ENCODE data around the gene TBXA2R. TPM values are rescaled to one million over a fixed set of nuclear protein-coding genes. Genes with fewer than 3 reads are reported as not detected.

The TBXA2R gene
- total and polyA plus RNA-seq, 5 donors from 2014 or later: 0.19 to 1.7 (median 0.73) TPM; not detected in 1

DNA sequence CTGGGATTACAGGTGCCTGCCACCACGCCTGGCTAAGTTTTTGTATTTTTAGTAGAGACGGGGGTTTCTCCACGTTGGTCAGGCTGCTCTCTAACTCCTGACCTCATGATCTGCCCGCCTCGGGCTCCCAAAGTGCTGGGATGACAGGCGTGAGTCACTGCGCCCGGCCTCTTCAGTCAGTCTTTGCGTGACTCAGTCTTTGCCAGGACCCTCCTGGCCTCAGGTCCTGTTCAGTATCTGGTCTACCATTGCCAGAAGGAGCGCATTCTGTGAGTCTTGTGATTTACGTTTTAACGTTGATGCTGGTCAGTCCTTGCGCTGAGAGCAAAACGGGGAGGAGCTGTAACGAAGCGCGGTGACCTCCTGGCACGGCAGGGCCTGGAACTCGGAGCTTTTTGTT, 41.5 kb downstream of the TBXA2R start:
- H3K27me3 Mint-ChIP-seq: peaks cover 4% of the 10 kb centered on the region
- no peak overlapping the region for H3K27ac Mint-ChIP-seq

DNA sequence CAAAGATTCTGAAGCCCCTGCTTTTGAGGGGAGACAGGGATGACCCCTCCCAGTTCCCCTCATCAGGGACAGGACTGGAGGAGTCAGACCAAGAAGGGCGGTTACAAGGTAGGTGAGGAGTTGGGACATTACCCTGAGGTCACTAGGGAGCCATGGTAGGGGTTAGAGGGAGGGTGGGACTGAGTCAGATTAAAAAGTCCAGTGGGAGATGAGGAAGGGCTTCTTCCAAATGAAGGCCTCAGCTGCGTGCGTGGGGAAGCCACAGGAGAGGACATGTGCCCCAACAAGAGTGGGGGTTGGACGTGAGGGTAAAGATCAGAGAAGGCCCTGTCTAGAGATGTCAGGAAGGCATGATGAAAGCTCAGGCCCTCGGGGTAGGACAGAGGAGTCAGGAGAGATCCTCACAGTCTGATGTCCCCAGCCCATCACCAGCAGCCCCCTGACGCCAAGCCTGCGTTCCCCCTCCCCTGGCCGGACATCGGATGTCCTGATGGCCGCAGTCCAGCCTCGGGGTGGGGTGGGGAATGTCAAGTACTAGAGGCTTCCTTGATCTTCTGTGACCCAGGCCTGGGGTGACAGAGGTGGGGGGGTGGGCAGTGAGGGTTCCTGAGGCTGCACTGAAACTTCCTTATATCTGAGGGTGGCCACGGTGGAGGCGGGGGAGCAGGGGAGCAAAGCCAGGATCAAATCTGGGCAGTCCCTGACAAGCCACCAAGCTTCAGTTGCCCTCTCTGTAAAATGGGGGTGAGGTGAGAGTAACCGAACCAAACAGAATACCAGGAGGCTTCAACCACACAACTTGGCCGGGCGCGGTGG, 42.8 kb downstream of the TBXA2R start:
- ATAC-seq (ENCODE audit: low read depth in 2 of 2) (no peak), DNase-seq (no peak)
- H3K27ac Mint-ChIP-seq: no peak overlapping the region
- H3K4me1 Mint-ChIP-seq: peaks cover 0 to 2% (median 0%) of the 10 kb centered on the region in 4 donors
- H3K27me3 Mint-ChIP-seq: peaks cover 6% of the 10 kb centered on the region
- no peak overlapping the region for H3K4me3 ChIP-seq (ENCODE audit: low read depth, low read length)
- peaks cover 0 to 1% (median 0%) of the 10 kb centered on the region in 7 donors for H3K9me3 Mint-ChIP-seq
- H3K36me3 ChIP-seq (ENCODE audit: control insufficient read depth, insufficient read depth, low read length): no peaks in the 10 kb centered on the region
- H3K4me3 Mint-ChIP-seq: no peak overlapping the region
- no peak overlapping the region for H3K27ac ChIP-seq (ENCODE audit: insufficient read depth, low read length, poor library complexity, severe bottlenecking)
- no peaks in the 10 kb centered on the region for H3K9me3 ChIP-seq (ENCODE audit: control insufficient read depth in 2 of 2, low read length in 2 of 2)
- no peaks in the 10 kb centered on the region for H3K27me3 ChIP-seq (ENCODE audit: control insufficient read depth, insufficient read depth, low read length)
- no peaks in the 10 kb centered on the region for H3K4me1 ChIP-seq (ENCODE audit: control insufficient read depth, insufficient read depth, low read length, poor library complexity, severe bottlenecking)
- H3K36me3 Mint-ChIP-seq: no peaks in the 10 kb centered on the region

More for the DNA sequence above, 41.5 kb downstream of the TBXA2R start:
- H3K27ac ChIP-seq (ENCODE audit: insufficient read depth, low read length, poor library complexity, severe bottlenecking): no peak overlapping the region
- ATAC-seq (ENCODE audit: low read depth in 2 of 2) (no peak), DNase-seq (no peak)
- Mint-ChIP-seq H3K9me3 (no peaks in the 10 kb centered on the region), H3K4me3 (no peak overlapping the region), H3K36me3 (no peaks in the 10 kb centered on the region), H3K4me1 (no peaks in the 10 kb centered on the region)
- no peaks in the 10 kb centered on the region for H3K9me3 ChIP-seq (ENCODE audit: control insufficient read depth in 2 of 2, low read length in 2 of 2)
- no peak overlapping the region for H3K4me3 ChIP-seq (ENCODE audit: low read depth, low read length)
- no peaks in the 10 kb centered on the region for H3K27me3 ChIP-seq (ENCODE audit: control insufficient read depth, insufficient read depth, low read length)
- no peaks in the 10 kb centered on the region for H3K36me3 ChIP-seq (ENCODE audit: control insufficient read depth, insufficient read depth, low read length)
- H3K4me1 ChIP-seq (ENCODE audit: control insufficient read depth, insufficient read depth, low read length, poor library complexity, severe bottlenecking): no peaks in the 10 kb centered on the region

DNA sequence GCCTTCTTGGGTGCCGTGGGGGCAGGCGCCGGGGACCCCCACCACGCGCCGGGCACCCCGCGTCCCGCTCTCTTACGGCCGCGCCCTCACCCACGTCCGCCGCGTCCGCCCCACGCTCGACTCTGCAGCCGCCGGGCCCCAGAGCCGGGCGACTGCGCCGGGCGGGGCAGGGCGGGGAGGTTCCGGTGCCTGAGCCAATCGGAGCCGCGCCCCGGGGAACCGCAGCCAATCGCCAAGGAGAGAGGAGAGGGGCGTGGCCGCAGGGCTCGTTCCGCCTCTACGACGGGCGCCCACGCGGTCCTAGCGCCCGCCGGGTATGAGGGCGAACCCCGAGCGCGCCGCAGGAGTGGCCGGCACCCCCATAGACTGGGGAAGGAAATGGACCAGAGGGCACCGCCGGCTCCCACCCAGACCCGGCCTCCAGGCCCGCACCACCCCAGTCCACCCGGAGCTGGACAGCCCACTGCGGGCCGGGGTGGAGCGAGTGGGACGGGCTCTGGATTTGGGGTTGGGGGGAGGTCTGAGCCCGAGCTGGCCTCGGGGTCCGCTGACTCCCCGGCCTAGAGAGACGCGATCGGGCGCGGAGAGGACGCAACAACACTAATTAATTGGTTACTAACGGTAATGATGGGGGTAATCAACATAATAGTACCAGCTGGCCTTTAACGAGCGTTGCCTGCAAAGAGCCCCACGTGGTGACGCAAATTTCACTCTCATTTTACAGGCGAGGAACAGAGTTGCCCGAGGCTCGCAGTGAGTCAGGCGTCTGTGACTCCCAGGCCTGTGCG, 49.0 kb downstream of the TBXA2R start, which contains the start of gene MFSD12:
Gene MFSD12 (minus strand): TSS at position 126 of the 788 bp plus-strand sequence. CDS start 183 bp downstream, outside the sequence.
- Histone ChIP-seq H3K27me3 (ENCODE audit: control insufficient read depth, insufficient read depth, low read length) (no peaks in the 10 kb centered on the region), H3K36me3 (ENCODE audit: control insufficient read depth, insufficient read depth, low read length) (no peaks in the 10 kb centered on the region), H3K4me1 (ENCODE audit: control insufficient read depth, insufficient read depth, low read length, poor library complexity, severe bottlenecking) (peaks cover 46% of the 10 kb centered on the region), H3K9me3 (ENCODE audit: control insufficient read depth in 2 of 2, low read length in 2 of 2) (no peaks in the 10 kb centered on the region), H3K4me3 (ENCODE audit: low read depth, low read length) (peak within 1 kb of the TSS; percentile 75), H3K27ac (ENCODE audit: insufficient read depth, low read length, poor library complexity, severe bottlenecking) (peak within 1 kb of the TSS; percentile 67)
- ATAC-seq (ENCODE audit: low read depth in 2 of 2) (peak; percentile 91), DNase-seq (peak; percentile 90 to 97 (median 93))
- peaks cover 0 to 1% (median 0%) of the 10 kb centered on the region in 7 donors for H3K9me3 Mint-ChIP-seq
- H3K4me1 Mint-ChIP-seq: peaks cover 0 to 46% (median 27%) of the 10 kb centered on the region in 4 donors
- H3K36me3 Mint-ChIP-seq: no peaks in the 10 kb centered on the region
- H3K4me3 Mint-ChIP-seq: peak within 1 kb of the TSS; percentile 95 to 98 (median 95)
- H3K27ac Mint-ChIP-seq: peak within 1 kb of the TSS; percentile 90 to 98 (median 93)
- peaks cover 8% of the 10 kb centered on the region for H3K27me3 Mint-ChIP-seq

DNA sequence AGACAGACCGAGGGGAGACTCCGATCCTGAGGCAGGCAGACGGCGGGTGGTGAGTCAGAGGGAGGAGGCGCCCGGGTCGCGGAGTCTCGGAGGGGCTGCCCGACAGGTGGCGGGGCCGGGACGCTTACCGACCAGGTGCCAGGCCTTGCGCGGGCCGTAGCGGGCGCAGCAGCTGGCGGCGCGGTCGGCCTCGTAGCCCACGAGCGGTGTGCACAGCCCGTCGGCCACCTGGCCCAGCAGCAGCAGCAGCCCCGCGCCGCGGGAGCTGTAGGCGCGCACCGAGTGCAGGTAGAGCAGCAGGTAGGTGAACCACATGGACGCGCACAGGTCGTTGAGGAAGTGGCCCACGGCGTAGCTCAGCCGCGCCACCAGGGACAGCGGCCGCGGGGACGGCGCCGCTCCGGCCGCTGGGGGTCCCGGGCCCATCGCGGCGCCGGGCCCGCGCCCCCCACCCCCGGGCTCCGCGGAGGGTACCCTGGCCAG, 49.7 kb downstream of the TBXA2R start:
- peaks cover 8% of the 10 kb centered on the region for H3K27me3 Mint-ChIP-seq
- H3K27ac Mint-ChIP-seq: peak overlapping the region; percentile 90 to 98 (median 90)
- H3K36me3 Mint-ChIP-seq: no peaks in the 10 kb centered on the region
- Histone ChIP-seq H3K27me3 (ENCODE audit: control insufficient read depth, insufficient read depth, low read length) (no peaks in the 10 kb centered on the region), H3K36me3 (ENCODE audit: control insufficient read depth, insufficient read depth, low read length) (no peaks in the 10 kb centered on the region), H3K4me3 (ENCODE audit: low read depth, low read length) (peak overlapping the region; percentile 75), H3K9me3 (ENCODE audit: control insufficient read depth in 2 of 2, low read length in 2 of 2) (no peaks in the 10 kb centered on the region), H3K4me1 (ENCODE audit: control insufficient read depth, insufficient read depth, low read length, poor library complexity, severe bottlenecking) (peaks cover 50% of the 10 kb centered on the region), H3K27ac (ENCODE audit: insufficient read depth, low read length, poor library complexity, severe bottlenecking) (peak overlapping the region; percentile 62)
- DNase-seq (peak; percentile 49 to 62 (median 61)), ATAC-seq (ENCODE audit: low read depth in 2 of 2) (peak; percentile 22 to 23)
- H3K4me3 Mint-ChIP-seq: peak overlapping the region; percentile 95 to 98 (median 95)
- H3K9me3 Mint-ChIP-seq: peaks cover 0 to 1% (median 0%) of the 10 kb centered on the region in 7 donors
- H3K4me1 Mint-ChIP-seq: peaks cover 0 to 50% (median 27%) of the 10 kb centered on the region in 4 donors

DNA sequence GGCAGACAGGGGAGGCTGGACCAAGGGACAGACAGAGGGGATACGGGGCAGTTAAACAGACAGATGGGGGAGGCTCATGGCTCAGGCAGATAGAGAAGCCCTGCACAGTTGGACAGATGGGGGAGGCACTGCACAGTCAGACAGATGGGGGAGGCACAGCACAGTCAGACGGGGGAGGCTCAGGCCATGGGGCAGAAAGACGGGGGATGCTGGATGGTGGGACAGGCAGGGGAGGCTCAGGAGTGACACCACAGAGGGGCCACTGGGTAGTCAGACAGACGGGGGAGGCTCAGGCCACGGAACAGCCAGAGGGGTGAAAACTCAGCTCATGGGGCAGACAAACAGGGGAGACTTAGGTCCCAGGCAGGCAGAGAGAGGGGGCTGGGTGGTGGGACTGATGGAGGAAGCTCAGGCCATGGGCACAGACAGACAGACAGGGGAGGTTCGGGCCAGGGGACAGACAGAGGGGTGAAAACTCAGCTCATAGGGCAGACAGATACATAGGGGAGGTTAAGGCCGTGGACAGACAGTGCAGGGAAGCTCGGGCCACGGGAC, 50.2 kb downstream of the TBXA2R start:
- peaks cover 8% of the 10 kb centered on the region for H3K27me3 Mint-ChIP-seq
- peaks cover 50% of the 10 kb centered on the region for H3K4me1 ChIP-seq (ENCODE audit: control insufficient read depth, insufficient read depth, low read length, poor library complexity, severe bottlenecking)
- H3K9me3 Mint-ChIP-seq: peaks cover 0 to 1% (median 0%) of the 10 kb centered on the region in 7 donors
- peak overlapping the region; percentile 75 for H3K4me3 ChIP-seq (ENCODE audit: low read depth, low read length)
- H3K27me3 ChIP-seq (ENCODE audit: control insufficient read depth, insufficient read depth, low read length): no peaks in the 10 kb centered on the region
- peaks cover 0 to 54% (median 29%) of the 10 kb centered on the region in 4 donors for H3K4me1 Mint-ChIP-seq
- no peaks in the 10 kb centered on the region for H3K9me3 ChIP-seq (ENCODE audit: control insufficient read depth in 2 of 2, low read length in 2 of 2)
- peak overlapping the region; percentile 95 to 98 (median 95) for H3K4me3 Mint-ChIP-seq
- no peaks in the 10 kb centered on the region for H3K36me3 Mint-ChIP-seq
- peak in 1 of 3 donors; percentile 35 for DNase-seq
- peak overlapping the region; percentile 62 for H3K27ac ChIP-seq (ENCODE audit: insufficient read depth, low read length, poor library complexity, severe bottlenecking)
- ATAC-seq (ENCODE audit: low read depth in 2 of 2): no peak
- no peaks in the 10 kb centered on the region for H3K36me3 ChIP-seq (ENCODE audit: control insufficient read depth, insufficient read depth, low read length)
- H3K27ac Mint-ChIP-seq: peak overlapping the region; percentile 90 to 98 (median 90)

DNA sequence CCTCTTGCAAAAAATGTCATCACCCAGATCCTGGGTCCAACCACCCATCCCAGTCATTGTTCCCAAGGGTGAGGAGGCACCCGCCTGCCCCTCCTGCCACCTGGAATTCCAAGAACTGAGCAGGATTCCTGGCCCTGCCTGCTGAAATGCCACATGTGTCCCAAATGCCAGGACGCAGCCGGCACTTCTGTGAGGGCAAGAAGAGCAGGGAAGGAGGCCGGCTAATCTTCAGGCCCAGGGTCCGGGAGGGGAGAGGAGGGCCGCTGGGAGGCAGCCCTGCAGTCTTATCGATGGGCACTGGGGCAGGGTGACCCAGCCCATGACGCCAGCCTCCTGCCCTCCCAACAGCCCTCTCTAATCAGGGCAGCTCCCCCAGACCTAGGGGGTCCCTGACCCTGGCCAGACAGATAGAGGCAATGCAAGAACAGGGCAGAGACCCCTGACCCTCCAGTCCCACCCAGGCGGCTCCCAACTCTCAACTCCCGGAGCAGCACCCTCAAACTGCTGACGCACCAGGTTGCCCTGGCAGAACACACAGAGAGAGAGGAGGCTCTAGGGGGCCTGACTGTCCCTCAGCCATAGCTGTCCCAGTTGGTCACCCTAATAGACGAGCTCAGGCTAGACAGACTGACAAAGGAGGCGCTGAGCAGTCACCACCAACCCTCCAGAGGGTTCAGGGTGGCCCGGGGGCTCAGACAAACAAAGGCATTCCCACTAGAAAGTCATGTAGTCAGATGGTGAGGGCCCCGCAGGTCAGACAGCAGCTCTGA, 50.8 kb downstream of the TBXA2R start:
- DNase-seq (no peak), ATAC-seq (ENCODE audit: low read depth in 2 of 2) (no peak)
- H3K27me3 Mint-ChIP-seq: peaks cover 8% of the 10 kb centered on the region
- H3K36me3 Mint-ChIP-seq: no peaks in the 10 kb centered on the region
- H3K4me3 ChIP-seq (ENCODE audit: low read depth, low read length): peak overlapping the region; percentile 75
- peaks cover 0 to 1% (median 0%) of the 10 kb centered on the region in 7 donors for H3K9me3 Mint-ChIP-seq
- no peaks in the 10 kb centered on the region for H3K27me3 ChIP-seq (ENCODE audit: control insufficient read depth, insufficient read depth, low read length)
- peak overlapping the region; percentile 95 to 98 (median 95) for H3K4me3 Mint-ChIP-seq
- no peaks in the 10 kb centered on the region for H3K9me3 ChIP-seq (ENCODE audit: control insufficient read depth in 2 of 2, low read length in 2 of 2)
- H3K4me1 ChIP-seq (ENCODE audit: control insufficient read depth, insufficient read depth, low read length, poor library complexity, severe bottlenecking): peaks cover 51% of the 10 kb centered on the region
- peaks cover 0 to 57% (median 30%) of the 10 kb centered on the region in 4 donors for H3K4me1 Mint-ChIP-seq
- peak overlapping the region; percentile 90 to 98 (median 92) for H3K27ac Mint-ChIP-seq
- H3K36me3 ChIP-seq (ENCODE audit: control insufficient read depth, insufficient read depth, low read length): no peaks in the 10 kb centered on the region
- H3K27ac ChIP-seq (ENCODE audit: insufficient read depth, low read length, poor library complexity, severe bottlenecking): peak overlapping the region; percentile 62

Data from CD4-positive, CD25-positive, alpha-beta regulatory T cell (primary cell).